ENCODE results near the gene PDSS2. TPM values are rescaled to one million over a fixed set of nuclear protein-coding genes. Genes with fewer than 3 reads are reported as not detected.

PDSS2 gene
- total RNA-seq, 1 experiment from 2014 or later, result 17.7 TPM

DNA sequence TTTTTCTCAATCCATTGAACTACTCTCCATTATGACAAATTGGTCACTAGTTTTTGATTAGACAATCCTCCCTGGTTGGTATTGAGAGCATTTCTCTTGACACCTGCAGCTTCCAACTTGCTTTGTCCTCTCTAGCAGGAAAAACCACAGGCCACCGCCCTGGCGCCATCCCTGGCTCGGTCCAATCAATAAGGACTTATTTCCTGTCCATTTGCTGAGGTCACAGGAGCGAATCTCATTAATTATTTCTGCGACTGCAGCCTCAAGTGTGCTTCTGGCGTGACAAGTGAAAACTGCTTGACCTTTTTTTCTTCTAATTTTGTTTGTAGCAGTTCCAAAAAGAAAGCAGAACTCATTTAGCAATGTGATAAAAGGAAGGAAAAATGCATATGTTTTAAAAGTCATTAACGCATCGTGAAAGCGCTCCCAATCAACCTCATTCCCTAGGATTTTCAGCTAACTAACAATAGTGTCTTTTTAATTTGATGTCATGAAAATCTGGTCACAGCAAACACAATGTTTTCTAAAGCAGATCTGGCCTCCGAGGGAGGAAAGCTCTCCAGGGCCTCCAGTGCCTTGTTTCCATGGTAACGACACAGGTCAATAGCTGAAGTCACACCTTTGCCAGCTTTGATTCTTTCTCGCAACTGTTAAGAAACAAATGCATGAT is 305.1 kb downstream of the PDSS2 start:
- no peak overlapping the region for H3K27ac ChIP-seq (ENCODE audit: low read length)
- H3K27me3 ChIP-seq (ENCODE audit: control insufficient read depth, insufficient read depth, low read length), result no peaks in the 10 kb centered on the region
- no TSS peak for BruUV-seq (replicated peaks)
- intact Hi-C loops (cut with micrococcal nuclease; ENCODE audit: unreplicated experiment) (no loop called here), in situ Hi-C loops (cut with HindIII; ENCODE audit: low pct_unique_long_range_greater_than_20kb, low sequenced_read_pairs) (no loop called here)
- no peaks in the 10 kb centered on the region for H3K36me3 ChIP-seq (ENCODE audit: control insufficient read depth, insufficient read depth, low read length)
- no peak for TF ChIP-seq SIN3A (IDR thresholded peaks at IDR 0.05; ENCODE audit: borderline replicate concordance, insufficient read depth, low read depth, low read length)
- TF ChIP-seq POLR2AphosphoS5 (IDR thresholded peaks at IDR 0.05; ENCODE audit: low read depth, low read length), result no peak
- TF ChIP-seq, protein P1, sequence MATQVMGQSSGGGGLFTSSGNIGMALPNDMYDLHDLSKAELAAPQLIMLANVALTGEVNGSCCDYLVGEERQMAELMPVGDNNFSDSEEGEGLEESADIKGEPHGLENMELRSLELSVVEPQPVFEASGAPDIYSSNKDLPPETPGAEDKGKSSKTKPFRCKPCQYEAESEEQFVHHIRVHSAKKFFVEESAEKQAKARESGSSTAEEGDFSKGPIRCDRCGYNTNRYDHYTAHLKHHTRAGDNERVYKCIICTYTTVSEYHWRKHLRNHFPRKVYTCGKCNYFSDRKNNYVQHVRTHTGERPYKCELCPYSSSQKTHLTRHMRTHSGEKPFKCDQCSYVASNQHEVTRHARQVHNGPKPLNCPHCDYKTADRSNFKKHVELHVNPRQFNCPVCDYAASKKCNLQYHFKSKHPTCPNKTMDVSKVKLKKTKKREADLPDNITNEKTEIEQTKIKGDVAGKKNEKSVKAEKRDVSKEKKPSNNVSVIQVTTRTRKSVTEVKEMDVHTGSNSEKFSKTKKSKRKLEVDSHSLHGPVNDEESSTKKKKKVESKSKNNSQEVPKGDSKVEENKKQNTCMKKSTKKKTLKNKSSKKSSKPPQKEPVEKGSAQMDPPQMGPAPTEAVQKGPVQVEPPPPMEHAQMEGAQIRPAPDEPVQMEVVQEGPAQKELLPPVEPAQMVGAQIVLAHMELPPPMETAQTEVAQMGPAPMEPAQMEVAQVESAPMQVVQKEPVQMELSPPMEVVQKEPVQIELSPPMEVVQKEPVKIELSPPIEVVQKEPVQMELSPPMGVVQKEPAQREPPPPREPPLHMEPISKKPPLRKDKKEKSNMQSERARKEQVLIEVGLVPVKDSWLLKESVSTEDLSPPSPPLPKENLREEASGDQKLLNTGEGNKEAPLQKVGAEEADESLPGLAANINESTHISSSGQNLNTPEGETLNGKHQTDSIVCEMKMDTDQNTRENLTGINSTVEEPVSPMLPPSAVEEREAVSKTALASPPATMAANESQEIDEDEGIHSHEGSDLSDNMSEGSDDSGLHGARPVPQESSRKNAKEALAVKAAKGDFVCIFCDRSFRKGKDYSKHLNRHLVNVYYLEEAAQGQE (IDR thresholded peaks at IDR 0.05; ENCODE audit: insufficient read depth in 1 of 2, low read depth in 2 of 2, low read length in 1 of 2), result no peak
- TF ChIP-seq, protein P2, sequence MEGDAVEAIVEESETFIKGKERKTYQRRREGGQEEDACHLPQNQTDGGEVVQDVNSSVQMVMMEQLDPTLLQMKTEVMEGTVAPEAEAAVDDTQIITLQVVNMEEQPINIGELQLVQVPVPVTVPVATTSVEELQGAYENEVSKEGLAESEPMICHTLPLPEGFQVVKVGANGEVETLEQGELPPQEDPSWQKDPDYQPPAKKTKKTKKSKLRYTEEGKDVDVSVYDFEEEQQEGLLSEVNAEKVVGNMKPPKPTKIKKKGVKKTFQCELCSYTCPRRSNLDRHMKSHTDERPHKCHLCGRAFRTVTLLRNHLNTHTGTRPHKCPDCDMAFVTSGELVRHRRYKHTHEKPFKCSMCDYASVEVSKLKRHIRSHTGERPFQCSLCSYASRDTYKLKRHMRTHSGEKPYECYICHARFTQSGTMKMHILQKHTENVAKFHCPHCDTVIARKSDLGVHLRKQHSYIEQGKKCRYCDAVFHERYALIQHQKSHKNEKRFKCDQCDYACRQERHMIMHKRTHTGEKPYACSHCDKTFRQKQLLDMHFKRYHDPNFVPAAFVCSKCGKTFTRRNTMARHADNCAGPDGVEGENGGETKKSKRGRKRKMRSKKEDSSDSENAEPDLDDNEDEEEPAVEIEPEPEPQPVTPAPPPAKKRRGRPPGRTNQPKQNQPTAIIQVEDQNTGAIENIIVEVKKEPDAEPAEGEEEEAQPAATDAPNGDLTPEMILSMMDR (IDR thresholded peaks at IDR 0.05), result no peak
- TF ChIP-seq TCF7L2 (IDR thresholded peaks at IDR 0.05; ENCODE audit: low read depth, low read length), result no peak
- ATAC-seq (no peak), DNase-seq (ENCODE audit: low read depth, low spot score) (no peak)
- no peaks in the 10 kb centered on the region for H3K9me3 ChIP-seq (ENCODE audit: control insufficient read depth, insufficient read depth, low read depth, low read length)
- no peak overlapping the region for H3K4me3 ChIP-seq (ENCODE audit: low read depth in 2 of 2, low read length in 2 of 2)
- H3K4me1 ChIP-seq (ENCODE audit: control insufficient read depth, insufficient read depth, low read length), result no peaks in the 10 kb centered on the region
- CTCF ChIA-PET, result no interaction called here
- POLR2A ChIA-PET, result no interaction called here

DNA sequence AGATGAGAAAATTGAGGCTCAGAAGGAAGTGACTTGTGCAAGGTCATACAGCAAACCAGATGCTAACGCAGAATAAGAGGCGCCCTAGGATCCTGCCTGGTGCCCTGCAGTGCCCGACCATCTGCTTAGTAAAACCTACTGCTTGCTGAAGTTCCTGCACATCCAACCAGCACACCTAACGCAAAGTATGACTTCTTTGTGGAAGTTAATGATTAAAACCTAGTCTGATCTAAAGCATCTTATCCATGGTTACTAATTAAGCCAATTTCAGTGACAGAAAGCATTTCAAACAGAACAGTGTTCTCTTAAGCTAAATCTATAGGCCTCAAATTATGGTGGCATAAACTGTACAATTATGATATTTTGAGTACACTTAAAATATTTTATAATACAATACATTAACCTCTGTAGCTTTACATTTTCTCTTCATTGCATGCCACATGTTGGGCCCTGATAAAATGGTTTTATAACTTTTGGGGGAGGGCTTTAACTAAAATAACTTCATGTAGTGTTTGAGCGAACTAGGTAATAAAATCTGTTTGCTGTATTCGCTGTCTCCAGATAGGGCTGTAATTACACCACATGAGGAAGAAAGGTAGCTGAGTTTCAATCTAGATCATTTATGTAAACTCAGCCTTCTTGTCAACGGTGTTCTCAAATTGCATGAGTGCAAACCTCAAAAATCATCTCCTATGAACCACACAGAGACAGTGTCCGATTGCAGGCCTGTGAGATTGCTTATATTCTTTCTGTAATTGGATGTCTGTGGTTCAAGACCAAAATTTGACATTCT is 306.5 kb downstream of the PDSS2 start:
- Histone ChIP-seq H3K4me1 (ENCODE audit: control insufficient read depth, insufficient read depth, low read length) (no peaks in the 10 kb centered on the region), H3K4me3 (ENCODE audit: low read depth in 2 of 2, low read length in 2 of 2) (no peak overlapping the region), H3K36me3 (ENCODE audit: control insufficient read depth, insufficient read depth, low read length) (no peaks in the 10 kb centered on the region), H3K27ac (ENCODE audit: low read length) (no peak overlapping the region), H3K27me3 (ENCODE audit: control insufficient read depth, insufficient read depth, low read length) (no peaks in the 10 kb centered on the region), H3K9me3 (ENCODE audit: control insufficient read depth, insufficient read depth, low read depth, low read length) (no peaks in the 10 kb centered on the region)
- ATAC-seq, result no peak
- TF ChIP-seq, protein P1 (IDR thresholded peaks at IDR 0.05; ENCODE audit: insufficient read depth in 1 of 2, low read depth in 2 of 2, low read length in 1 of 2), result no peak
- intact Hi-C loops (cut with micrococcal nuclease; ENCODE audit: unreplicated experiment), result no loop called here
- BruUV-seq (replicated peaks), result TSS peak; percentile 84
- ChIA-PET POLR2A (no interaction called here), CTCF (no interaction called here)
- in situ Hi-C loops (cut with HindIII; ENCODE audit: low pct_unique_long_range_greater_than_20kb, low sequenced_read_pairs), result no loop called here
- no peak for DNase-seq (ENCODE audit: low read depth, low spot score)

Data from Panc1 (cell line).